ENCODE data around the gene ALDH16A1.
"Not testable (repeated sequence)": the region's sequence is repeated elsewhere in the genome, so short reads cannot be mapped to it uniquely, and the experiment has no call there.

ALDH16A1 gene

DNA sequence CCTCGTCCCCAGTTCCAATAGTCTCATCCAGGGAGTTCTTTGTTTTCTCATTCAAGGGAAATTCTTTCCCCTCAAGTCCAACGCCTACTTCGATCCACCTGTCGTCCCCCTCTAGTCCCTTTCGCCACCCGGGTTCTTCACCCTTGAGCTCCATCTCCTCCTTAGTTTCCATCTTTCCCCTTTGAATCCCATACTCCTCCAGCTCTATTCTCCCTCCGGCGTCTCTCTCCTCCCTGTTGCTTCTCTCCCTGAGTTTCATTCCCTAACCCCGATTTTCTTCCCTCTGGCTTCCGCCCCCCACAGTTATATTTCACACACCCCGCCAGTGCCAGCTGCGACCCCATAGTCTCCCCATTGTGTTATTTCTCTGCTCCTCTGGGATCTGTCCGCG, 11.1 kb upstream of the ALDH16A1 start:
- DNase-seq = peak; percentile 18

DNA sequence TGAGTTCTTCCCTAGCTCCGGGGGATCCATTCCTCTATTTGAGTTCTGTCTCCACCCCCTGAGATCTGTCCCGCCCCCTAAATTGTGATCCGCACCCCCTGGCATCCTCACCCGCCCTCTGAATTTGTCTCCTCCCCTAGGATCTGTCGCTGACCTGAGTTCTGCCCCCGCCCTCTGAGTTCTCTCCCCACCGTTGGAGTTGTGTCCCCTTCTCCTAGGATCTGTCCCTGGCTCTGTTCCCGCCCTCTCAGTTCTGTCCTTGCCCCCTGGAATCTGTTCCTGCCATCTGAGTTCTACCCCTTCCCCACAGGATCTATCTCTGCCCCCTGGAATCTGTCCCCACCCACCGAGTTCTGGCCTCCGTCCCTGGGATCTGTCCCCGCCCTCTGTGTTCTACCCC, 10.7 kb upstream of the ALDH16A1 start:
- no peak for DNase-seq

DNA sequence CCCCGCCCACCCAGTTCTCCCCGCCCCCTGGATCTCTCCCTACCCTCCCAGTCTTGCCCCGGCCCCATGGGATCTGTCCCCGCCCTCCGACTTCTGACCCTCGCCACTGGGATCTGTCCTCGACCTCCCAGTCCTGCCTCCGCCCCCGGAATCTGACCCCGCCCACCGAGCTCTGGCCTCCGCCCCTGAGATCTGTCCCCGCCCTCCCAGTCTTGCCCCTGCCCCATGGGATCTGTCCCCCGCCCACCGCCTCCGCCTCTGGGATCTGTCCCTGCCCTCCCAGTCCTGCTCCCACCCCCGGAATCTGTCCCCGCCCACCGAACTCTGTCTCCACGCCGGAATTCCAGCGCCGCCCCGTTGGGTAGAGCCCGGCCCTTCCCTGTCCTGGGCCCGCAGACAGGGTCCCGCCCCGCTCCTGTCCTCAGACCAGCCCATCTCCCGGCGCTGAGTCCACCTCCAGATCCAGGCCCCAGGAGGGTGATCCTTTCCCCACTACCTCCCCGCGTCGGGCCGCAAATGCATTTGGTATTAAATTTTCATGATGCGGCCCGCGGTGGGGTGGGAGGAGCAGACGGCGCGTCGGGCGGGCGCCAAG, 10.2 kb upstream of the ALDH16A1 start:
- DNase-seq = peak; percentile 80

DNA sequence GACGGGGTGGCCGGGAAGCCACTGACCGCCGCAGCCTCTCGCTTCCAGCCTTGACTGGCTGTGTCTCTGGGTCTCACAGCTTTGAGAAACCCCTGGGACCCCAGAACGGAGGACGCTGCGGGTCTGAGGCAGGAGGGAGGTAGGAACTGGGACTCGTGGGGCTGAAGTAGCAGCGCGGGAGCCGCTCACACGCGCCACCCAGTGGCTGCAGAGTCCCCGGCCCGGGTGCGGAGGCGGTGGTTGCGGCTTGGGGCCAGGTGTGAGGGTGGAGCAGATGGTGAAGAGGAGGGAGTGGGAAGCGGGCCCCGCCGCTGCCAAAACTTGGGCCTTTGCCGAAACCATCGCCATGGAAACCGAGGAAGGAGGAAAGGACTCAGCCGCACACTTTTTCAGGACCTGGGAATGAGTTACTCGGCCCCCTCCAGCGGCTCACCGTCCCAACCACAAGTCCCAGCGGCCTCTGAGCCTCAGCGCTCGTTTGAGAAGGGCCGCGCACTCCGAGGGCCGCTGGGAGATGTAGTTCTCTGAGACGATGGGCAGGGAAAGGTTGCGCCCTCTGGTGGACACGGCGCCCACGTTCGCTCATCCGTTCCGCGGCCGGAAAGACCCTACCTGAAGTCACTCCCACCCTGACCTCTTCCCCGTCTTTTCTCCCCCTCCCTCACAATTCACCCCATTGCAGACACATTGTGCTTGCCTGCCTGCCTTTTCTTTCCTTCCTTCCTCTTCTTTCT, 9.5 kb upstream of the ALDH16A1 start:
- peak; percentile 97 for DNase-seq

DNA sequence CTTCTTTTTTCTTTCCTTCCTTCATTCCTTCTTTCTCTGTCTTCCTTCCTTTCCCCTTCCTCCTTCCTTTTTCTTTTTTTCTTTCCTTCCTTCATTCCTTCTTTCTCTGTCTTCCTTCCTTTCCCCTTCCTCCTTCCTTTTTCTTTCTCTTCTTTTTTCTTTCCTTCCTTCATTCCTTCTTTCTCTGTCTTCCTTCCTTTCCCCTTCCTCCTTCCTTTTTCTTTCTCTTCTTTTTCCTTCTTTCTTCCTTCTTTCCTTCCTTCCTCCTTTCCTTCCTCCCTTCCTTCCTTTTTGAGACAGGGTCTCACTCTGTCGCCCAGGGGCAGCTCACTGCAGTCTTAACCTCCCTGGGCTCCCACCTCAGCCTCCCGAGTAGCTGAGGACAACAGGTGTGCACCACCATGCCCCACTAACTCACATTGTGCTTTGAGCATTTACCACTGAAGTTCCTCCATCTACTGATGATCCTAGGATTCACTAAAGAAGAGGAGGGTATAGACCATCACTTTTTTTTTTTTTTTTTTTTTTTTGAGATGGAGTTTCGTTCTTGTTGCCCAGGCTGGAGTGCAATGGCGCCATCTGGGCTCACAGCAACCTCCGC, 8.8 kb upstream of the ALDH16A1 start:
- not testable (repeated sequence) for DNase-seq

DNA sequence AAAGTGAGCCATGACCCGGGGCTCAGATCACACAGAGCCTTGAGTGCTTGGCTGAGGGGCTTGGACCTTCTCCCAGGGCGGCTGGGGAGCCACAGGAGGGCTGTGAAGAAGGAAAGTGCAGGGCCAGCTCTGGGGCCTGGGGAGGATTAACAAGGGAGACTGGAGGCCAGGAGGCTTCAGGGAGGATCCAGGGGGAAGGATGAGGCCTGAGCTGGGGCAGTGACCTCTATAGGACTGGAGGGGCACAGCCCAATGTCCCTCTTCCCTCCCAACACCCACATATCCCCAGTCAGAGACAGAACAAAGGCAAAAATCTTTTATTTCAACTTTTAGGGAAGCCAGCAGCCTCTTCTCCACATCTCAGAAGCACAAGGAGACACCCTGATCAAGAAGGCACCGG, 7.0 kb upstream of the ALDH16A1 start:
- DNase-seq = no peak

DNA sequence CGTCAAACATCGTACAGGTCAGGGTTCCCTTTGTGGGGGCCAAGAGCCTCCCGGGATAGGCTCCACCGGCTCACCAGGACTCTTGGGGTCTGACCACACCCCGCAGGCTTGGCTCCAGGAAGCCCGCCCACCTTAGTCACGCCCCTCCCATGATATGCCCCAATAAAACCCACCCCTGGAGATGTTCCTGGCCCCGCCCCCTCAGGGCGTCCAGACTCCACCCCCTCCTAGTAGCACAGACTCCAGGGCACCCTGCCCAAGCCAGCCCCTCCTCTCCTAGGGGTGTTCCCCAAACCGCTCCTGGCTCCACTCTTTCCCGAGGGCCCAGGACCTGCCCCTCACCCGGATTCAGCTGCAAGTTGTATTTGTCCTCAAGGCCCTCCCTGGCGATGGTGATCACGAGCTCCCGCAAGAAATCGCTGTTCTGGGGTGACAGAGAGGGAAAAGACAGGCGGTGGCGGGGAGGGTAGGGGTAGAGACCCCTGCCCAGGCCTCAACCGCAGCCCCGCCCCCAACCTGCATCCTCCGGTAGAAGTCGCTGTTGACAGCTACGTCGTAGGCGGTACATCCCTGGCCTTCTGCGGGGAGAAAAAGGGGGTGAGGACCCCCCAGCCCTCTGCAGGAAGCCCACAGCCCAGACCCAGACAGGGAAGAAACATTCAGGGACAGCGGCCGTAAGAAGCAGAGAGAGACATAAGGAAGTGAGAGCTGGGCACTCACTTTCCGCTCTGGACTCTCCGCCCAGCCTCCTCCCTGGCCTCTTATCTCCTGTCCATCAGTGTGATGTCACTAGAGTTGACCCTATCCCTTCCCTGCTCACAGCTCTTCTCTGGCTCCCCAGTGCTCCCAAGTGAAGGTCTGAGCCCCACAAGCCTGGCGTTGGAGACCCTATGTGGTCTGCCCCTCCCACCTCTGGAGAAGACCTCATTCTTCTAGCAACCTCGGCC, 5.3 kb upstream of the ALDH16A1 start:
- no peak for DNase-seq

DNA sequence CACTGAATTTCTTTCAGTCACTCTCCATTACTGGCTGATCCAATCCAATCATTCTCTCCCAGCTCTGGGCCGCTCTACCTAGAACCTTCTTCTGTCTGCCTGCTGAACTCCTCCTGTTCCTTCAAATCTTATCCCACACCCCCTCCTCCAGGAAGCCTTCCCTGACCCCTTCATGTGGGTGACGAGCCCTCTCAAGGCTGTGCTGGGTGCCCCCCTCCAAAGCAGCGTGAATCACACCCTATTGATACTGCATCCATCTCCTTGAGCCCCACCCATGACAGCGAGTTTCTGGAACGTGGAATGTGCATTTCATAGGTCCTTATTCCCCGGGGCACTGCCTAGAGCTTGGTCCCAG, 4.6 kb upstream of the ALDH16A1 start:
- DNase-seq = no peak

DNA sequence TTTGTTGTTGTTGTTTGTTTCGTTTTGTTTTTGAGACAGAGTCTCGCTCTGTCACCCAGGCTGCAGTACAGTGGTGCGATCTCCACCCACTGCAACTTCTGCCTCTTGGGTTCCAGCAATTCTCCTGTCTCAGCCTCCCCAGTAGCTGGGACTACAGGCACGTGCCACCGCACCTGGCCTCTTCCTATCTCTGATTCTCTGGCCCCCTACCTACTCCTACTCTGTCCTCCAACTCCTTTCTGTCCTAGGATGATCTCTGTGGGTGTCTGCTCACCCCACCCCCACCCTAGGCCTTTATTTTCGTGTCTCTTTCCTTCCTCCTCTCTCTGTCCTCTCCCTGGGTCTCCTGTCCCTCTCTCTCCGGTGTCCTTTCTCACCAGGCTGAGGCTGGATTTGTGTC, 2.6 kb upstream of the ALDH16A1 start:
- no peak for DNase-seq

DNA sequence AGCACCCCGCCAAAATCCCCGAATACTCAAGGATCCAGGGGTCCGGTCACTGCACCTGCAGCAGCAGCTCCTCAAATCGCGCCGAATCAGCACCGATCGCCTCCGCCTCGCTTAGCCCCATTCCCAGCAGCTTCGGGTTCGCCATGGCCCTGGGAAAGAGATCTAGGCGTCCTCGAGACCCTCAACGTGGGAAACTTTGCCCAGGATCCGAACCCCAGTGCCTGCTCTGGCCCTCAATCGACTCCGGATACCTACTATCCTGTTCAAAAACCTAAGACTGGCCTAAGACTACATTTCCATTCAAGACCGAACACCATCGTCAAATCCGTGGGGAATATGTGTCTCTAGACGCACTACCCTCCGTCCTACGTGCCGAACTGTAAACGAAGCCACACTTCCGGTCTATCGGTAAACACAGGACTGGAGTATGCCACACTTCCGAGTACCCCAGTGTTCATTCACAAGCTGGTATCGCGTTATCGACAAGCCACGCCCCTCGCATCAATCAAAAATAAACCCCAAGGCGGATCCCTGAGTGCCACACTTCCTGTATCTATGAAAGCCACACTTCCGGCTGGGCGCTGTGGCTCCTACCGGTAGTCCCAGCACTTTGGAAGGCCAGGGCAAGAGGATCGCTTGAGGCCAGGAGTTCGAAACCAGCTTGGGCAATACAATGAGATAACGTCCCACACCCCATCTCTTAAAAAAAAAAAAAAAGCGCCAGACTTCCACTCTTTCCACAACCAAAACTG, 1.4 kb upstream of the ALDH16A1 start, which contains the start of gene PIH1D1:
TSS of gene PIH1D1 (minus strand) at position 385 of the 752 bp plus-strand sequence. CDS start at position 145, 240 bp downstream.
- peak; percentile 99 for DNase-seq

DNA sequence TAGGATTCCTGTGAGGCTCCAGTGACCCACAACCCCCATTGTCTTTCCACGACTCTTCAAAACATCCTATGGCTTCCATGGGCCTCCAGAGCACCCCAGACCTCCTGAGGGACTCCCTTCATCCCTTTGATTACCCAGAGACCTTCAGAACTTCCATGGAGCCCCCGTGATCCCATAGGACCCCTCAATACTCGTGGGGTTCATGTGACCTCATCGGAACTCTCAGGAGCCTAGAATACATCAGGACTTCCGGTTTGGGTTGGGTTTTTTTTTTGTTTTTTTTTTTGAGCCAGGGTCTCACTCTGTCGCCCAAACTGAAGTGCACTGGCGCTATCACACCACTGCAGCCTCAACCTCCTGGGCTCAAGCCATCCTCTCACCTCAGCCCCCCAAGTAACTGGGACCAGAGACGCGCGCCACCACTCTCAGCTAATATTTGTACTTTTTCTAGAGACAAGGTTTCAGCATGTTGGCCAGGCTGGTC, 774 bp downstream of the ALDH16A1 start:
- no peak for DNase-seq

DNA sequence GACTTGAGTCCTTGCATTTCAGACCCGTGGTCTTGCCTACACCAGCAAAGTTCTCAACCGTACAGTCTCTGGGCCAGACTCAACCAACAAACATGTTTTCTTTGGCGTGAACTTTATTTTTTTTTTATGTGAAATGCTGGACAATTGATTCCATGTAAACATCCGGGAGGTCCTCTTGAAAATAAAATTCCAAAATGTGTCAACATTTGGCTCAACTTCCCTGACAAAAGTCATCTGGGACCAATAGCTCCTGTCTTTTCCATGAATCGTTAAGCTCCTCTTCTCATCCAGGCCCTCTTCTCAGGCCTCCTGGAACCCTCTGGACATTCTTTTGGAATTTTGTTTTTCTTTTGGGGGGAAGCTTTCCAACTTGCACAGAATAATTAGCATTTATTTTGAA, 2.7 kb downstream of the ALDH16A1 start:
- DNase-seq = no peak

DNA sequence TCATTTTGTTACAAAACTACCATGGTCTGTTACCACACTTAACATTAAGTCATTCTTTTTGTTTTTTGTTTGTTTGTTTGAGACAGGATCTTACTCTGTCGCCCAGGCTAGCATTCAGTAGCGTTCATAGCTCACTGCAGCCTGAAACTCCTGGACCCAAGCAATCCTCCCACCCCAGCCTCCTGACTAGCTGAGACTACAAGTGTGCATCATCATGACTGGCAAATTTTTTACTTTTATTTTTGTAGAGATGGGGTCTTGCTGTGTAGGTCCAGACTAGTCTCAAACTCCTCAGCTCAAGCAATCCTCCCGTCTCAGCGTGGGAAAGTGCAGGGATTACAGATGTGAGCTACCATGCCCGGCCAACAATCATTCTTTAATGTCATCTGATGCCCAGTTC, 3.3 kb downstream of the ALDH16A1 start:
- no peak for DNase-seq

DNA sequence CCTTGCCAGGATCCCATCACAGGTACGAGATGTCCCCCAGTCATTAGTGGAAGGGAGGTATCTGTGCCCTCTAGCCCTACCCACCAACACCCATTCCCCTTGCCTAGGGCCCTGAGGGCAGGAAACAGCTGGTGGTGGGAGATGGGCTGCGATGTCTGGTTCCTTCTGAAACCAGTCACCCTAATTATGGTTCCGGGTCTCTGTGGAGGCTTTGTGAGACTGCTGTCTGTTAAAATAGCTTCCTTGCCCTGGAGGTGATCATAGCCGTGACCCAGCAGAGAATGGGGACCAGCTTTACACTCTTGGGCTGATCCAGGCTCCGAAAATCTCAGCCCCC, 5.5 kb downstream of the ALDH16A1 start:
- DNase-seq = no peak

DNA sequence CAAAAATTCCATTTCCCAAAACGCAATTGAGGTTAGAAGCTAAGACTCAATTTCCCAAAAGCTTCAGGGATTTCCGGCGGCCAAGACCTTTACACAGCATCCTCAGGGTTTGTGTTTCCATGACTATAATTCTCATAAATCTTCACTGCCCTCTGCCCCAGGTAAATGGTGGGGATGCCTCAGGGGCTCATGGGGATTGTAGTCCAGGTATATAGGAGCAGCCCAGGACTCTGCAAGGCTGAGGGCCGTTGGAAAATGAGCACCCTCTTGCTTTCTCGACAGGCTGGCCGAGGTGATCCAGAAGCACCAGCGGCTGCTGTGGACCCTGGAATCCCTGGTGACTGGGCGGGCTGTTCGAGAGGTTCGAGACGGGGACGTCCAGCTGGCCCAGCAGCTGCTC, 6.4 kb downstream of the ALDH16A1 start:
- DNase-seq = no peak

DNA sequence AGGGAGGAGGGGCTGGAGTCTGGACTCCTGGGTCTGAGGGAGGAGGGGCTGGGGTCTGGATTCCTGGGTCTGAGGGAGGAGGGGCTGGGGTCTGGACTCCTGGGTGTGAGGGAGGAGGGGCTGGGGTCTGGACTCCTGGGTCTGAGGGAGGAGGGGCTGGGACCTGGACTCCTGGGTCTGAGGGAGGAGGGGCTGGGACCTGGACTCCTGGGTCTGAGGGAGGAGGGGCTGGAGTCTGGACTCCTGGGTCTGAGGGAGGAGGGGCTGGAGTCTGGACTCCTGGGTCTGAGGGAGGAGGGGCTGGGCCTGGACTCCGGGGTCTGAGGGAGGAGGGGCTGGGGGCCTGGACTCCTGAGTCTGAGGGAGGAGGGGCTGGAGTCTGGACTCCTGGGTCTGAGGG, 8.1 kb downstream of the ALDH16A1 start:
- DNase-seq = not testable (repeated sequence)

DNA sequence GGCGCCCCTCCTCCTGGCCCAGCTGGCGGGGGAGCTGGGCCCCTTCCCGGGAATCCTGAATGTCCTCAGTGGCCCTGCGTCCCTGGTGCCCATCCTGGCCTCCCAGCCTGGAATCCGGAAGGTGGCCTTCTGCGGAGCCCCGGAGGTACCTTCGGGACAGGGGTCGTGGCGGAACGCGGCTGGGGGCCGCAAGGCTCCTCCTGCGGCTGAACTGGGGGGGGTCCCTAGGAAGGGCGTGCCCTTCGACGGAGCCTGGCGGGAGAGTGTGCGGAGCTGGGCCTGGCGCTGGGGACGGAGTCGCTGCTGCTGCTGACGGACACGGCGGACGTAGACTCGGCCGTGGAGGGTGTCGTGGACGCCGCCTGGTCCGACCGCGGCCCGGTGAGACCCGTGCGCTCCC, 8.6 kb downstream of the ALDH16A1 start:
- no peak for DNase-seq

DNA sequence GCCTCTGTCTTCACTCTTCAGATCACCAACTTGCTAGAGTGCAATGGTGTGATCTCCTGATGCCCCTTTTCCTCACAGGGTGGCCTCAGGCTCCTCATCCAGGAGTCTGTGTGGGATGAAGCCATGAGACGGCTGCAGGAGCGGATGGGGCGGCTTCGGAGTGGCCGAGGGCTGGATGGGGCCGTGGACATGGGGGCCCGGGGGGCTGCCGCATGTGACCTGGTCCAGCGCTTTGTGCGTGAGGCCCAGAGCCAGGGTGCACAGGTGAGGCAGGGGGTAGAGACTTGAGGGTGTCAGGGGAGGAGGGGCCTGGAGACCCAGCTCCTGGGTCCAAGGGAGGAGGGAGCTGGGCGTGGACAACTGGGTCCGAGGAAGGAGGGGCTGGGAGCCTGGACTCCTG, 9.5 kb downstream of the ALDH16A1 start:
- no peak for DNase-seq

DNA sequence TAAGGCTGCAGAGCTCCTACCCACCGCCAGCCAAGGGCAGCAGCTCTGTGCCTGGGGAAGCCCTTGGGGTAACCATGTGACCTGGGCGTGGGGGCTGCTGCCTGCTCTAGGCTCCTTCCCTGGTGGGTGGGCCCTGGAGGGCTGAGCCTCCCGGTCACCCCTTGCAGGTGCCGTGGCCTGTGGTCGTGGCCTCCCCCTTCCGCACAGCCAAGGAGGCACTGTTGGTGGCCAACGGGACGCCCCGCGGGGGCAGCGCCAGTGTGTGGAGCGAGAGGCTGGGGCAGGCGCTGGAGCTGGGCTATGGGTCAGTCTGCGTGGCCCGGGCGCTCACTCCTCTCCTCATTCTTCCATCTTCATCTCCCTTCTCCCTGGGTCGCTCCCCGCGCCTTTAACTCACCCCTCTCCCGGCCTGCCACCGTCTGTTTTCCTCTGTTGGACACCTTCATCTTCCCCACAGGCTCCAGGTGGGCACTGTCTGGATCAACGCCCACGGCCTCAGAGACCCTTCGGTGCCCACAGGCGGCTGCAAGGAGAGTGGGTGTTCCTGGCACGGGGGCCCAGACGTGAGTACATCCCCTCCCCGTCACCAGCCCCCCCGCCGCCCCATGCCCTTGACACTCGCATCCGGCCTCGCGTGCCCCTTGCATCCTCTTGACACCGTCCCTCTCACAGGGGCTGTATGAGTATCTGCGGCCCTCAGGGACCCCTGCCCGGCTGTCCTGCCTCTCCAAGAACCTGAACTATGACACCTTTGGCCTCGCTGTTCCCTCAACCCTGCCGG, 11.1 kb downstream of the ALDH16A1 start:
- no peak for DNase-seq

DNA sequence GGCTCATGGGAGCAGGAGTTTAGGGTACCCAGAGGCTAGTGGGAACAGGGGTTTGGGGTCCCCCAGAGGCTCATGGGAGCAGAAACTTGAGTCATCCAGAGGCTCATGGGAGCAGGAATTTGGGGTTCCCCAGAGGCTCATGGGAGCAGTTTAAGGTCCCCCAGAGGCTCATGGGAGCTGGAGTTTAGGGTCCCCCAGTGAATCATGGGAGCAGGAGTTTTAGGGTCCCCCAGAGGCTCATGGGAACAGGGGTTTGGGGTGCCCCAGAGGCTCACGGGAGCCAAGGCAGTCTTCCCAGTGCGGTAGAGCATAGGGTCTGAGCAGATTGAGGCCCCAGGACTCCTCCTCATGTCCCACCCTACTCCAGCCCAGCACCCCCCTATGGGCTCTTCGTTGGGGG, 12.3 kb downstream of the ALDH16A1 start:
- no peak for DNase-seq

DNA sequence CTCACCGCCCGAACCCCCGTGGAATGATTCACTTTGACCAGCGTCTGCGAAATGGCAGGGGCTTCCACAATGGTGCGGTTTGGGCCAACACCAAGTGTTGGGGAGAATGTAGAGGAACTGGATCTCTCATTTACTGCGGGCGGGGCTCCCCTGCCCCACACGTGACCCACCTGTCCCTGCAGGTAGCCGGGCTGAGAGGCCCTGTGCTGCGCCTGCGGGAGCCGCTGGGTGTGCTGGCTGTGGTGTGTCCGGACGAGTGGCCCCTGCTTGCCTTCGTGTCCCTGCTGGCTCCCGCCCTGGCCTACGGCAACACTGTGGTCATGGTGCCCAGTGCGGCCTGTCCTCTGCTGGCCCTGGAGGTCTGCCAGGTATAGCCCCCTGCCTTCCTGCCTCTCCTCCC, 15.2 kb downstream of the ALDH16A1 start:
- DNase-seq = no peak

Measured in NCI-H748 treated with DMSO at 0.1 percent for 48 hours (cell line).